Right lobe of liver (tissue), 6 donors: ENCODE measurements around the gene DACH1. TPM values are rescaled to one million over a fixed set of nuclear protein-coding genes. Genes with fewer than 3 reads are reported as not detected.

Source experiments
- ATAC-seq, 4 donors: fragments of 200-7000 bp; cut with Tn5 transposase; one replicate each; pipeline ENCODE4 v1.9.1; 2020; ENCODE audit warnings: mild to moderate bottlenecking in 4 of 4, moderate library complexity in 4 of 4
- DNase-seq, 3 donors: peaks; one replicate each; pipeline ENCODE4 v3.0.0-alpha.2; 2020
- H3K27ac ChIP-seq, 3 donors: fragments of 200-600 bp; one replicate each; pipeline ENCODE4 v1.8.0; 2022
- H3K27me3 ChIP-seq, 2 donors: fragments of 200-600 bp; one replicate each; pipeline ENCODE4 v1.8.0; 2022
- H3K36me3 ChIP-seq, 4 donors: fragments of 200-600 bp; sonication (generic) in 1 of 4; one replicate each; pipeline versions ENCODE4 v1.5.1 to v1.8.0; 2017 to 2022; ENCODE audit warnings: control low read depth in 1 of 4
- H3K4me1 ChIP-seq, 4 donors: fragments of 200-600 bp; sonication (generic) in 1 of 4; one replicate each; pipeline versions ENCODE4 v1.5.1 to v1.8.0; 2017 to 2022; ENCODE audit warnings: control low read depth in 1 of 4
- H3K4me3 ChIP-seq, 3 donors: fragments of 200-600 bp; one replicate each; pipeline ENCODE4 v1.8.0; 2022
- H3K9me3 ChIP-seq, 4 donors: fragments of 200-600 bp; sonication (generic) in 1 of 4; one replicate each; pipeline versions ENCODE4 v1.5.1 to v1.8.0; 2017 to 2022; ENCODE audit warnings: control low read depth in 1 of 4
- CTCF ChIP-seq, 4 donors: fragments of 200-600 bp in 3 of 4; fragments of 450-650 bp in 1 of 4; IDR thresholded peaks; one replicate each; pipeline versions ENCODE4 v1.5.1 to v1.8.0; 2016 to 2022; ENCODE audit warnings: antibody characterized with exemption in 4 of 4, mild to moderate bottlenecking in 2 of 4
- POLR2A ChIP-seq: fragments of 450-650 bp; IDR thresholded peaks from one replicate; pipeline ENCODE4 v1.6.1; 2017; ENCODE audit warnings: antibody characterized with exemption, mild to moderate bottlenecking
- WGBS: methylation state at CpG from one replicate; pipeline ENCODE4 v1.1.6; 2018; ENCODE audit warnings: low coverage, low lambda C conversion rate; ENCODE audit not compliant: insufficient coverage; ENCODE audit errors: missing lambda C conversion rate; 5-methylcytosine and 5-hydroxymethylcytosine counted together
- intact Hi-C, 2 donors: fragments of 100-400 bp; cut with DNase I; formaldehyde crosslinking; loops; one replicate each; pipeline versions ENCODE4 v1.11.2 to v1.14.1; 2022
- total RNA-seq, 6 experiments: library from RNA; depleted of rRNA in 2 of 6; stranded (reverse); fragments of >200 nt in 2 of 6; fragmentation: NEBNext Ultra II Directional in 3 of 6; extraction: Animal tissue kit (Norgen Biotek cat#: 25700) in 3 of 6; gene quantifications; one replicate each; pipeline versions ENCODE4 v1.1.0 to v1.2.4, GENCODE V29; 2016 to 2023
- donor health status: DM: no; HTN: yes; CAD: no.
- donor health status: DM: no; HTN: no; CAD: no.
- donor health status: DM: no; HTN: no; CAD: no.
- donor health status: DM: no; HTN: yes; CAD: no.
- donor health status: DM: no; HTN: yes; CAD: no.

The DACH1 gene
- total RNA-seq, 6 experiments from 2014 or later: 0.80 to 1.5 (median 0.94) TPM

- H3K4me1 ChIP-seq: no peaks in the 10 kb centered on the region
- intact Hi-C loops: no loop called here
Observed at GRCh38 chr13:71704656-71705055, 162.3 kb downstream of the DACH1 start.

GRCh38 chr13:71703138-71703537, 163.9 kb downstream of the DACH1 start:
- no peak for DNase-seq
- 64% methylated on average over 2 of the region's 2 CpGs for WGBS
- Histone ChIP-seq H3K4me3 (no peak overlapping the region), H3K4me1 (no peaks in the 10 kb centered on the region), H3K27me3 (no peaks in the 10 kb centered on the region), H3K27ac (no peak overlapping the region), H3K9me3 (no peaks in the 10 kb centered on the region), H3K36me3 (no peaks in the 10 kb centered on the region)
- no peak for ATAC-seq
- intact Hi-C loops: no loop called here
- TF ChIP-seq POLR2A (no peak), CTCF (IDR thresholded peaks at IDR 0.05) (no peak)

More at GRCh38 chr13:71704656-71705055, 162.3 kb downstream of the DACH1 start:
- no peaks in the 10 kb centered on the region for H3K36me3 ChIP-seq
- H3K4me3 ChIP-seq: no peak overlapping the region
- TF ChIP-seq CTCF (IDR thresholded peaks at IDR 0.05) (no peak), POLR2A (no peak)
- H3K27me3 ChIP-seq: no peaks in the 10 kb centered on the region
- WGBS: 38% methylated on average over 4 of the region's 4 CpGs
- no peak overlapping the region for H3K27ac ChIP-seq
- ATAC-seq (no peak), DNase-seq (no peak)
- no peaks in the 10 kb centered on the region for H3K9me3 ChIP-seq

GRCh38 chr13:71702253-71702652, 164.8 kb downstream of the DACH1 start:
- H3K9me3 ChIP-seq: no peaks in the 10 kb centered on the region
- 53% methylated on average over 1 of the region's 1 CpG for WGBS
- H3K27me3 ChIP-seq: no peaks in the 10 kb centered on the region
- H3K36me3 ChIP-seq: no peaks in the 10 kb centered on the region
- no peak overlapping the region for H3K4me3 ChIP-seq
- intact Hi-C loops: no loop called here
- no peak overlapping the region for H3K27ac ChIP-seq
- DNase-seq: no peak
- no peaks in the 10 kb centered on the region for H3K4me1 ChIP-seq
- ATAC-seq: no peak
- TF ChIP-seq CTCF (IDR thresholded peaks at IDR 0.05) (no peak), POLR2A (no peak)

GRCh38 chr13:71701741-71702140, 165.3 kb downstream of the DACH1 start:
- Histone ChIP-seq H3K27me3 (no peaks in the 10 kb centered on the region), H3K4me1 (no peaks in the 10 kb centered on the region), H3K36me3 (no peaks in the 10 kb centered on the region), H3K9me3 (no peaks in the 10 kb centered on the region), H3K27ac (no peak overlapping the region), H3K4me3 (no peak overlapping the region)
- DNase-seq: no peak
- no peak for ATAC-seq
- TF ChIP-seq CTCF (IDR thresholded peaks at IDR 0.05): no peak
- no peak for TF ChIP-seq POLR2A
- WGBS: 44% methylated on average over 4 of the region's 4 CpGs
- intact Hi-C loops: no loop called here

- H3K4me1 ChIP-seq: no peaks in the 10 kb centered on the region
- no peak overlapping the region for H3K4me3 ChIP-seq
- WGBS: 77% methylated on average over 2 of the region's 2 CpGs
- H3K27me3 ChIP-seq: no peaks in the 10 kb centered on the region
- H3K36me3 ChIP-seq: no peaks in the 10 kb centered on the region
- no peak overlapping the region for H3K27ac ChIP-seq
- no peak for DNase-seq
- TF ChIP-seq POLR2A (no peak), CTCF (IDR thresholded peaks at IDR 0.05) (no peak)
- intact Hi-C loops: no loop called here
- H3K9me3 ChIP-seq: no peaks in the 10 kb centered on the region
- ATAC-seq: no peak
Observed at GRCh38 chr13:71699342-71699741, 167.7 kb downstream of the DACH1 start.
